Keratinocyte (primary cell): Measurements from ENCODE around the gene DTD1. TPM values are rescaled to one million over a fixed set of nuclear protein-coding genes. Genes with fewer than 3 reads are reported as not detected.

Experiments used
- DNase-seq: peaks from one replicate; pipeline ENCODE4 v3.0.0-alpha.2; 2011; ENCODE audit warnings: low read depth, missing footprints, low spot score
- FAIRE-seq: peaks from 2 replicates; lab custom pipeline; 2011; peaks lifted over from hg19 to GRCh38; lab: Jason Lieb, UNC
- H2AFZ ChIP-seq: 2 replicates; pipeline ENCODE4 v1.6.0; 2012; ENCODE audit warnings: low read length, control low read depth, inconsistent platforms; ENCODE audit not compliant: control insufficient read depth
- H3K27ac ChIP-seq: 2 replicates; pipeline ENCODE4 v1.5.1; 2011; ENCODE audit warnings: low read length; ENCODE audit not compliant: control insufficient read depth, insufficient read depth
- H3K27me3 ChIP-seq: 3 replicates; pipeline ENCODE4 v1.6.0; 2011; ENCODE audit warnings: low read length; ENCODE audit not compliant: control insufficient read depth, insufficient read depth; ENCODE audit errors: extremely low read depth
- H3K36me3 ChIP-seq, 2 experiments: 2 replicates in 1 of 2; 3 replicates in 1 of 2; pipeline ENCODE4 v1.5.1; 2011; ENCODE audit warnings: low read length in 2 of 2, mild to moderate bottlenecking in 1 of 2; ENCODE audit not compliant: control insufficient read depth in 2 of 2, insufficient read depth in 2 of 2; ENCODE audit errors: extremely low read depth in 1 of 2
- H3K4me1 ChIP-seq: 3 replicates; pipeline ENCODE4 v1.5.1; 2011; ENCODE audit warnings: low read length; ENCODE audit not compliant: control insufficient read depth, insufficient read depth; ENCODE audit errors: extremely low read depth
- H3K4me2 ChIP-seq: 3 replicates; pipeline ENCODE4 v1.6.0; 2011; ENCODE audit warnings: low read depth, low read length; ENCODE audit not compliant: control insufficient read depth, insufficient read depth; ENCODE audit errors: extremely low read depth
- H3K4me3 ChIP-seq, 3 experiments: fragments of 200-600 bp in 1 of 3; sonication (generic) in 1 of 3; 2 replicates in 2 of 3; 3 replicates in 1 of 3; pipeline ENCODE4 v1.5.1; 2011 to 2016; ENCODE audit warnings: low read length in 3 of 3, mild to moderate bottlenecking in 3 of 3, control low read depth in 2 of 3, inconsistent platforms in 1 of 3, low read depth in 1 of 3, mixed read lengths in 1 of 3, mixed run types in 1 of 3, moderate library complexity in 1 of 3; ENCODE audit not compliant: control insufficient read depth in 2 of 3, insufficient read depth in 2 of 3; ENCODE audit errors: extremely low read depth in 1 of 3
- H3K79me2 ChIP-seq: 2 replicates; pipeline ENCODE4 v1.6.0; 2012; ENCODE audit warnings: low read length; ENCODE audit not compliant: control insufficient read depth, insufficient read depth
- H3K9ac ChIP-seq: 3 replicates; pipeline ENCODE4 v1.6.0; 2011; ENCODE audit warnings: low read length; ENCODE audit not compliant: control insufficient read depth, insufficient read depth; ENCODE audit errors: extremely low read depth
- H3K9me1 ChIP-seq: 3 replicates; pipeline ENCODE4 v1.6.0; 2011; ENCODE audit warnings: low read length; ENCODE audit not compliant: control insufficient read depth, insufficient read depth; ENCODE audit errors: extremely low read depth
- H3K9me3 ChIP-seq: 2 replicates; pipeline ENCODE4 v1.5.1; 2012; ENCODE audit warnings: low read depth, low read length; ENCODE audit not compliant: control insufficient read depth
- H4K20me1 ChIP-seq: 3 replicates; pipeline ENCODE4 v1.6.0; 2011; ENCODE audit warnings: low read length; ENCODE audit not compliant: control insufficient read depth, insufficient read depth; ENCODE audit errors: extremely low read depth
- EZH2 ChIP-seq: IDR thresholded peaks from one replicate; pipeline ENCODE4 v1.6.1; 2012; ENCODE audit warnings: inconsistent platforms, mild to moderate bottlenecking, low read length, moderate library complexity
- dilution Hi-C: fragments of 300-500 bp; cut with MboI; formaldehyde crosslinking; loops from one replicate; pipeline ENCODE4 v1.7.0; 2020; ENCODE audit warnings: low sequenced_read_pairs; ENCODE audit not compliant: extremely low pct_ligation_motif_present
- polyA plus RNA-seq, 5 experiments: library from polyadenylated mRNA; depleted of rRNA in 3 of 5; stranded (reverse) in 3 of 5; stranded (forward) in 1 of 5; unstranded in 1 of 5; fragments of >200 nt; gene quantifications; 1 replicate in 1 of 5; 2 replicates in 3 of 5; 3 replicates in 1 of 5; pipeline versions ENCODE4 v1.2.1 to v1.2.3, GENCODE V29; 2011 to 2012; ENCODE audit warnings: missing spikeins in 2 of 5, low read depth in 1 of 5, low replicate concordance in 1 of 5
- TF ChIP-seq, protein P1 (sequence below), 3 experiments: IDR thresholded peaks in 1 of 3; conservative IDR thresholded peaks in 1 of 3; optimal IDR thresholded peaks in 1 of 3; 2 replicates in 2 of 3; 3 replicates in 1 of 3; pipeline versions ENCODE3 to v1.5.1; 2011; ENCODE audit warnings: low read length in 3 of 3, mild to moderate bottlenecking in 3 of 3, moderate library complexity in 2 of 3, control low read depth in 1 of 3, inconsistent platforms in 1 of 3; ENCODE audit not compliant: insufficient read depth in 2 of 3; ENCODE audit errors: extremely low read depth in 1 of 3

DTD1 gene
- polyA plus RNA-seq, 1 donor (not counting 4 experiments of a cell fraction or from before 2014, with no cell fraction given) = 68.3 TPM

DNA sequence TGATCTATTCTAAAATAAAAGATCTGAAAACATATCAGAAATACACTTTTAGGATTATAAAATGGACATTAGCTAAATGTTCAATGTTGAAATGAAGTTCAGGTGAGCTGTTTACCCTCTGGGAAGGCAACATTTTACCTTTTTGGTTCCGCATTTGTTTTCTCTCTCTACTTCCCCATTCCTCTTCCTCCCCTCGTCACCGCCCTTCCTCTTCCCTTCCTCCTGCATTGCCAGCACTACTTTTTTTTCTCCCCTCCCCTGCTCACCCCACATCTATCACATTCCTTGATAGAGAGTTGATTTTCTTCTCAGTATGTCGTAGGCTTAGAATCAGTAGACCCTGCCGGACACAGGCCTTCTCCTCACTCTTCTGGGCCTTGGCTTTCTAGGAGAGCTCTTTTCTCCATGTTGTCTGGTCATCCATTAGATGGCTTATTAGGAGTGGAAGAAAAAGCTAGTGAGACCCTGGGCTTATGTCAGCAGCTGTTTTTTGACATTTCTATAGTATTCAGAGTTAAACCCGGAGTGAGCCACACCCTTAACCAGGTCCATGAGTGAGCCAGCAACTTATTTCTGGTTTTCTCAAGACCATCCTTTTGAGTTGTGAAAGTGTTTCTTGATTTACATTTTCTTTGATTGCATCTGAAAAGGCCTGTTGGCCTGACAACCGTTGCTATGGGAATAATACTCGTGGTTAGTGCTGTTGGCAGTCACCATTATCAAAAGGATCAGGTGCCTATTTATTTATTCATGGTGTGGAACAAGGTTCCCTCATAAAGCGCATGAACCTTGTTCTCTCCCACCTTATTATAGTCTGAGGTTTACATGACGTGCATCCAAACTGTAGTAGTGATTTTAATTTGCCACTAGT lies 90.9 kb downstream of the DTD1 start:
- Histone ChIP-seq H2AFZ (no peak overlapping the region), H3K27ac (no peak overlapping the region), H3K4me2 (no peak overlapping the region), H3K79me2 (no peaks in the 10 kb centered on the region), H3K4me1 (no peaks in the 10 kb centered on the region), H3K27me3 (no peaks in the 10 kb centered on the region), H3K36me3 (peaks cover 0 to 3% of the 10 kb centered on the region in 2 experiments), H4K20me1 (no peaks in the 10 kb centered on the region), H3K9ac (no peak overlapping the region), H3K9me3 (no peaks in the 10 kb centered on the region), H3K9me1 (no peaks in the 10 kb centered on the region), H3K4me3 (no peak overlapping the region)
- DNase-seq (no peak), FAIRE-seq (no peak)
- TF ChIP-seq, protein P1, sequence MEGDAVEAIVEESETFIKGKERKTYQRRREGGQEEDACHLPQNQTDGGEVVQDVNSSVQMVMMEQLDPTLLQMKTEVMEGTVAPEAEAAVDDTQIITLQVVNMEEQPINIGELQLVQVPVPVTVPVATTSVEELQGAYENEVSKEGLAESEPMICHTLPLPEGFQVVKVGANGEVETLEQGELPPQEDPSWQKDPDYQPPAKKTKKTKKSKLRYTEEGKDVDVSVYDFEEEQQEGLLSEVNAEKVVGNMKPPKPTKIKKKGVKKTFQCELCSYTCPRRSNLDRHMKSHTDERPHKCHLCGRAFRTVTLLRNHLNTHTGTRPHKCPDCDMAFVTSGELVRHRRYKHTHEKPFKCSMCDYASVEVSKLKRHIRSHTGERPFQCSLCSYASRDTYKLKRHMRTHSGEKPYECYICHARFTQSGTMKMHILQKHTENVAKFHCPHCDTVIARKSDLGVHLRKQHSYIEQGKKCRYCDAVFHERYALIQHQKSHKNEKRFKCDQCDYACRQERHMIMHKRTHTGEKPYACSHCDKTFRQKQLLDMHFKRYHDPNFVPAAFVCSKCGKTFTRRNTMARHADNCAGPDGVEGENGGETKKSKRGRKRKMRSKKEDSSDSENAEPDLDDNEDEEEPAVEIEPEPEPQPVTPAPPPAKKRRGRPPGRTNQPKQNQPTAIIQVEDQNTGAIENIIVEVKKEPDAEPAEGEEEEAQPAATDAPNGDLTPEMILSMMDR (optimal IDR thresholded peaks at IDR 0.05 in 1 of 3, IDR thresholded peaks at IDR 0.05 in 1 of 3, conservative IDR thresholded peaks at IDR 0.05 in 1 of 3; ENCODE audit: extremely low read depth in 1 of 3, insufficient read depth in 2 of 3, low read length in 3 of 3) = no peak
- TF ChIP-seq EZH2 = no peak
- dilution Hi-C loops = no loop called here

DNA sequence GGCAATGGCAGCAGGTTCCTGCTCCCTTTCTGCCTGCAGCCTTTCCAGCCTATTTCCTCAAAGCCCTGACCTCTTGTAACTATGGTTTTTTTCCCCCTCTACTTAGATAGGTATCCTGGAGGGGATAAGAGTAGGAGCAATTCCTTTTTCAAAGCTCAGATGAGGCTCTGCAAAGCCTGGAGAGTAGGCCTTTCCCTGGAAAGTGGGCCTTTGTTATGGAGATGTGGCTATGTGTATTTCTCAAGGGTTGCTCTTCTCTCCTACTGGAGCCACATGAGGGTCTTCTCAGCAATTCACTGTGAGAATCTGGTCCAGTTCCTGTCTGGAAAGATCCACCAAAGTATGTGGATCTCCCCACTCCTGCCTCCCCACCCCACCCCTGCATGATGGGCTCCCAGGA lies 96.0 kb downstream of the DTD1 start:
- no peak overlapping the region for H3K9ac ChIP-seq
- H3K9me3 ChIP-seq = no peaks in the 10 kb centered on the region
- H2AFZ ChIP-seq = no peak overlapping the region
- no peak for FAIRE-seq
- no peak for TF ChIP-seq EZH2
- TF ChIP-seq, protein P1 (optimal IDR thresholded peaks at IDR 0.05 in 1 of 3, IDR thresholded peaks at IDR 0.05 in 1 of 3, conservative IDR thresholded peaks at IDR 0.05 in 1 of 3; ENCODE audit: extremely low read depth in 1 of 3, insufficient read depth in 2 of 3, low read length in 3 of 3) = no peak
- H3K27me3 ChIP-seq = no peaks in the 10 kb centered on the region
- no peaks in the 10 kb centered on the region for H3K4me1 ChIP-seq
- H3K4me3 ChIP-seq = no peak overlapping the region
- no peaks in the 10 kb centered on the region for H4K20me1 ChIP-seq
- DNase-seq = no peak
- no peak overlapping the region for H3K4me2 ChIP-seq
- peaks cover 0 to 1% of the 10 kb centered on the region in 2 experiments for H3K36me3 ChIP-seq
- no peaks in the 10 kb centered on the region for H3K9me1 ChIP-seq
- no peak overlapping the region for H3K27ac ChIP-seq
- dilution Hi-C loops = no loop called here
- H3K79me2 ChIP-seq = no peaks in the 10 kb centered on the region
